ENCODE results near the gene RBM24. TPM values are rescaled to one million over a fixed set of nuclear protein-coding genes. Genes with fewer than 3 reads are reported as not detected.

RBM24 gene
- total and polyA plus RNA-seq, 2 of the 13 experiments (the other 11 are each of a cell fraction or from before 2014, with no cell fraction given), result 1.5 to 14.2 TPM

DNA sequence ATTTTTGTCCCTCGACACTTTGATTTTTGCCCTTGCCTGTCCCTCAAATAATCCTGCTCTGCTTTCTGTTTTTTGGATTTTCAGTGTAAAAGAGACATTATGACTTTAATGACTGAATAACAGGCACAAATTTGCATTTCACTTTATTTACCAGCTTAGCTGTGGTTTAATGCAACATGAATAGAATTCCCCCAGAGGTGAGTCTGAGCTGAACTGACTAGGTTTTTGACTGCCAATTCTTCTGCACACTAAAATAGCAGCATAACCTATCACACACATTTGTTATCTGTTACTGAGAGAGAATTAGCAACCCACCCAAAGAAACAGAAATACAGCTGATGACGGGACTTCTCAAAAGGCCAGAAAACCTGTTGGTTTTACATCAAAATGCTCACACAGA lies 3.9 kb upstream of the RBM24 start:
- CTCF ChIA-PET (ENCODE audit: low intra/inter-chr PET ratio, low total read pairs), result no interaction called here
- POLR2A ChIA-PET, result no interaction called here
- no peak overlapping the region for H3K4me3 ChIP-seq (replicated peaks in 1 of 3; ENCODE audit: insufficient read depth in 1 of 3, low read depth in 2 of 3, low read length in 3 of 3)
- no peaks in the 10 kb centered on the region for H3K9me3 ChIP-seq (ENCODE audit: low read length)
- H4K20me1 ChIP-seq (ENCODE audit: insufficient read depth, low read length), result no peaks in the 10 kb centered on the region
- no TSS peak for BruUV-seq (replicated peaks)
- H3K4me2 ChIP-seq (ENCODE audit: low read depth, low read length), result no peak overlapping the region
- TF ChIP-seq, protein P1, sequence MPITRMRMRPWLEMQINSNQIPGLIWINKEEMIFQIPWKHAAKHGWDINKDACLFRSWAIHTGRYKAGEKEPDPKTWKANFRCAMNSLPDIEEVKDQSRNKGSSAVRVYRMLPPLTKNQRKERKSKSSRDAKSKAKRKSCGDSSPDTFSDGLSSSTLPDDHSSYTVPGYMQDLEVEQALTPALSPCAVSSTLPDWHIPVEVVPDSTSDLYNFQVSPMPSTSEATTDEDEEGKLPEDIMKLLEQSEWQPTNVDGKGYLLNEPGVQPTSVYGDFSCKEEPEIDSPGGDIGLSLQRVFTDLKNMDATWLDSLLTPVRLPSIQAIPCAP (CRISPR knock-in tag; IDR thresholded peaks at IDR 0.05; ENCODE audit: low read depth), result no peak
- TF ChIP-seq, protein P2, sequence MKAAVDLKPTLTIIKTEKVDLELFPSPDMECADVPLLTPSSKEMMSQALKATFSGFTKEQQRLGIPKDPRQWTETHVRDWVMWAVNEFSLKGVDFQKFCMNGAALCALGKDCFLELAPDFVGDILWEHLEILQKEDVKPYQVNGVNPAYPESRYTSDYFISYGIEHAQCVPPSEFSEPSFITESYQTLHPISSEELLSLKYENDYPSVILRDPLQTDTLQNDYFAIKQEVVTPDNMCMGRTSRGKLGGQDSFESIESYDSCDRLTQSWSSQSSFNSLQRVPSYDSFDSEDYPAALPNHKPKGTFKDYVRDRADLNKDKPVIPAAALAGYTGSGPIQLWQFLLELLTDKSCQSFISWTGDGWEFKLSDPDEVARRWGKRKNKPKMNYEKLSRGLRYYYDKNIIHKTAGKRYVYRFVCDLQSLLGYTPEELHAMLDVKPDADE (CRISPR knock-in tag; IDR thresholded peaks at IDR 0.05), result no peak
- TF ChIP-seq RXRB (CRISPR knock-in tag; IDR thresholded peaks at IDR 0.05; ENCODE audit: borderline replicate concordance) (no peak), ZNF761 (CRISPR knock-in tag; conservative IDR thresholded peaks at IDR 0.05) (no peak), ZFP36 (IDR thresholded peaks at IDR 0.05; ENCODE audit: borderline replicate concordance, low read depth, low read length, partially characterized antibody) (no peak), SNRNP70 (IDR thresholded peaks at IDR 0.05; ENCODE audit: low read depth, low read length) (no peak), KAT2B (IDR thresholded peaks at IDR 0.05; ENCODE audit: borderline replicate concordance, low read depth, low read length) (no peak), SIN3B (IDR thresholded peaks at IDR 0.05; ENCODE audit: low read length) (no peak), ZBTB1 (CRISPR knock-in tag; IDR thresholded peaks at IDR 0.05; ENCODE audit: borderline replicate concordance) (no peak), HDAC2 (CRISPR knock-in tag; IDR thresholded peaks at IDR 0.05) (no peak), TEAD2 (CRISPR knock-in tag; IDR thresholded peaks at IDR 0.05) (no peak), ZNF777 (CRISPR knock-in tag; IDR thresholded peaks at IDR 0.05) (no peak), TCF7 (IDR thresholded peaks at IDR 0.05; ENCODE audit: low read depth) (no peak), HDAC6 (IDR thresholded peaks at IDR 0.05; ENCODE audit: low read depth, low read length) (no peak), ZNF790 (CRISPR knock-in tag; IDR thresholded peaks at IDR 0.05; ENCODE audit: borderline replicate concordance) (no peak), ZNF510 (CRISPR knock-in tag; IDR thresholded peaks at IDR 0.05; ENCODE audit: low read depth) (no peak), ZNF432 (CRISPR knock-in tag; IDR thresholded peaks at IDR 0.05; ENCODE audit: borderline replicate concordance) (no peak), ZNF773 (CRISPR knock-in tag; IDR thresholded peaks at IDR 0.05; ENCODE audit: borderline replicate concordance) (no peak)
- TF ChIP-seq, protein P3, sequence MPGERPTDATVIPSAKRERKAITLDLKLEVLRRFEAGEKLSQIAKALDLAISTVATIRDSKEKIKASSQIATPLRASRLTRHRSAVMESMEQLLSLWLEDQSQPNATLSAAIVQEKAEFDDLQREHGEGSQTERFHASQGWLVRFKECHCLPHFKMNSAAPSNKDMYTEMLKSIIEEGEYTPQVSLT (CRISPR knock-in tag; IDR thresholded peaks at IDR 0.05; ENCODE audit: borderline replicate concordance, low read depth), result no peak
- TF ChIP-seq, protein P4, sequence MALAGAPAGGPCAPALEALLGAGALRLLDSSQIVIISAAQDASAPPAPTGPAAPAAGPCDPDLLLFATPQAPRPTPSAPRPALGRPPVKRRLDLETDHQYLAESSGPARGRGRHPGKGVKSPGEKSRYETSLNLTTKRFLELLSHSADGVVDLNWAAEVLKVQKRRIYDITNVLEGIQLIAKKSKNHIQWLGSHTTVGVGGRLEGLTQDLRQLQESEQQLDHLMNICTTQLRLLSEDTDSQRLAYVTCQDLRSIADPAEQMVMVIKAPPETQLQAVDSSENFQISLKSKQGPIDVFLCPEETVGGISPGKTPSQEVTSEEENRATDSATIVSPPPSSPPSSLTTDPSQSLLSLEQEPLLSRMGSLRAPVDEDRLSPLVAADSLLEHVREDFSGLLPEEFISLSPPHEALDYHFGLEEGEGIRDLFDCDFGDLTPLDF (CRISPR knock-in tag; IDR thresholded peaks at IDR 0.05), result no peak
- H3K79me2 ChIP-seq (ENCODE audit: insufficient read depth, low read length), result no peaks in the 10 kb centered on the region
- ATAC-seq (no peak), DNase-seq (ENCODE audit: low spot score) (no peak), FAIRE-seq (no peak)
- 59% methylated on average over 2 of the region's 2 CpGs for WGBS (ENCODE audit: low lambda C conversion rate)
- H3K4me1 ChIP-seq (ENCODE audit: insufficient read depth, low read length), result peaks cover 10% of the 10 kb centered on the region
- intact Hi-C loops (cut with micrococcal nuclease; ENCODE audit: unreplicated experiment), result no loop called here
- peaks cover 0 to 7% of the 10 kb centered on the region in 2 experiments; a peak in 1 of 5 replicates for H3K27me3 ChIP-seq (ENCODE audit: control insufficient read depth in 1 of 2, insufficient read depth in 2 of 2, low read length in 2 of 2)
- in situ Hi-C loops (cut with HindIII; ENCODE audit: extremely low pct_ligation_motif_present, low pct_unique_long_range_greater_than_20kb), result no loop called here
- no peaks in the 10 kb centered on the region for H3K36me3 ChIP-seq (replicated peaks in 1 of 2; ENCODE audit: control insufficient read depth in 1 of 2, insufficient read depth in 2 of 2, low read length in 2 of 2)
- H2AFZ ChIP-seq (ENCODE audit: low read length), result no peak overlapping the region
- no peak overlapping the region for H3K9ac ChIP-seq (ENCODE audit: insufficient read depth, low read depth, low read length)
- H3K27ac ChIP-seq (ENCODE audit: extremely low read length, insufficient read depth, low read length), result no peak overlapping the region

Measured in HepG2 (cell line).